ENCODE data around the gene AP1B1. TPM values are rescaled to one million over a fixed set of nuclear protein-coding genes. Genes with fewer than 3 reads are reported as not detected.

AP1B1 gene
- polyA plus RNA-seq, 2 of the 4 experiments (the other 2 are of a cell fraction) = 22.5 to 27.0 TPM

- H3K9me3 ChIP-seq = no peaks in the 10 kb centered on the region
- 78% methylated on average over 2 of the region's 2 CpGs for WGBS (ENCODE audit: missing lambda C conversion rate)
- ATAC-seq (no peak), FAIRE-seq (no peak), DNase-seq (ENCODE audit: low read depth in 1 of 2, low spot score in 1 of 2) (no peak)
- POLR2A ChIA-PET = no interaction called here
- TF ChIP-seq SREBF2 (IDR thresholded peaks at IDR 0.05) = no peak
- H3K27ac ChIP-seq = no peak overlapping the region
- no peak overlapping the region for H3K4me2 ChIP-seq
- H3K4me3 ChIP-seq = no peak overlapping the region
- CTCF ChIA-PET = interaction anchor here (1.1 to 3.5 kb wide), 3 partner anchors 14 to 55 kb away, joined by 3 to 14 read pairs (median 3); no protein-coding TSS in a partner anchor
- no peaks in the 10 kb centered on the region; the same call in 2 of the 3 replicates for H3K4me1 ChIP-seq
Observed at GRCh38 chr22:29288837-29289236, 99.5 kb downstream of the AP1B1 start.

- POLR2A ChIA-PET = interaction anchor here (0.6 kb wide), 1 partner anchor 11 kb away, joined by 3 read pairs; no protein-coding TSS in a partner anchor
Observed at GRCh38 chr22:29284196-29284595, 104.2 kb downstream of the AP1B1 start.

GRCh38 chr22:29277927-29278326 lies 110.4 kb downstream of the AP1B1 start:
- ATAC-seq (no peak), DNase-seq (ENCODE audit: low read depth in 1 of 2, low spot score in 1 of 2) (no peak), FAIRE-seq (no peak)
- ChIA-PET CTCF (no interaction called here), POLR2A (no interaction called here)
- no peak overlapping the region for H3K27ac ChIP-seq
- 87% methylated on average over 1 of the region's 1 CpG for whole genome bisulfite sequencing (ENCODE audit: missing lambda C conversion rate)
- TF ChIP-seq USF2 (IDR thresholded peaks at IDR 0.05) = no peak
- H3K9me3 ChIP-seq = no peaks in the 10 kb centered on the region
- H3K4me1 ChIP-seq = peaks cover 22% of the 10 kb centered on the region
- H3K4me3 ChIP-seq = no peak overlapping the region
- no peak overlapping the region for H3K4me2 ChIP-seq

More at GRCh38 chr22:29284196-29284595, 104.2 kb downstream of the AP1B1 start:
- 100% methylated on average over 3 of the region's 3 CpGs for WGBS (ENCODE audit: missing lambda C conversion rate)
- Histone ChIP-seq H3K9me3 (no peaks in the 10 kb centered on the region), H3K4me1 (no peaks in the 10 kb centered on the region; the same call in 2 of the 3 replicates), H3K4me3 (no peak overlapping the region), H3K4me2 (no peak overlapping the region), H3K27ac (no peak overlapping the region)
- DNase-seq (ENCODE audit: low read depth in 1 of 2, low spot score in 1 of 2) (no peak), ATAC-seq (no peak), FAIRE-seq (no peak)
- CTCF ChIA-PET = interaction anchor here (0.8 to 1.5 kb wide), 2 partner anchors 22 to 23 kb away, joined by 3 to 4 read pairs; no protein-coding TSS in a partner anchor
- TF ChIP-seq HOXB13 (CRISPR knock-in tag; IDR thresholded peaks at IDR 0.05; ENCODE audit: low read depth) = no peak
- no peak for TF ChIP-seq MAFK (IDR thresholded peaks at IDR 0.05; ENCODE audit: partially characterized antibody)
- no peak for TF ChIP-seq POLR2AphosphoS2 (conservative IDR thresholded peaks at IDR 0.05; ENCODE audit: low read length)

Small RNA genes lying within 50 kb of the gene (small RNA-seq; reads per million reads assigned to genes)
- gene AC000041.1 (0 reads per million in 6 experiments), gene MIR3653 (0 reads per million in 6 experiments)

Other genes starting within 250 kb of the AP1B1 start
- 0.28 and 0.32 TPM in 2 replicates for gene EMID1, start 182.7 kb downstream of the AP1B1 start, polyA plus RNA-seq (2011; rRNA removed)
- 0.28 to 0.53 TPM (median 0.35 TPM) in 3 replicates for gene EMID1, start 182.7 kb downstream of the AP1B1 start, polyA plus RNA-seq (2017; fragmentation: RNase III; extraction: RNeasy Plus Mini Kit Qiagen cat#74134 plus additional on column Dnase treatment)
- gene RHBDD3, start 120.6 kb downstream of the AP1B1 start, polyA plus RNA-seq (2011; rRNA removed) = 10.2 and 14.2 TPM in 2 replicates
- gene RHBDD3, start 120.6 kb downstream of the AP1B1 start, polyA plus RNA-seq (2017; fragmentation: RNase III; extraction: RNeasy Plus Mini Kit Qiagen cat#74134 plus additional on column Dnase treatment) = 20.0 to 23.2 TPM (median 20.8 TPM) in 3 replicates
- gene EWSR1, start 120.3 kb downstream of the AP1B1 start, polyA plus RNA-seq (2011; rRNA removed) = 146 and 202 TPM in 2 replicates
- gene EWSR1, start 120.3 kb downstream of the AP1B1 start, polyA plus RNA-seq (2017; fragmentation: RNase III; extraction: RNeasy Plus Mini Kit Qiagen cat#74134 plus additional on column Dnase treatment) = 266 to 281 TPM (median 272 TPM) in 3 replicates
- gene GAS2L1, start 81.9 kb downstream of the AP1B1 start, polyA plus RNA-seq (2011; rRNA removed) = 6.5 and 7.6 TPM in 2 replicates
- 14.8 to 17.2 TPM (median 16.5 TPM) in 3 replicates for gene GAS2L1, start 81.9 kb downstream of the AP1B1 start, polyA plus RNA-seq (2017; fragmentation: RNase III; extraction: RNeasy Plus Mini Kit Qiagen cat#74134 plus additional on column Dnase treatment)
- gene RASL10A, start 72.9 kb downstream of the AP1B1 start, polyA plus RNA-seq (2011; rRNA removed) = 0.08 and 0.28 TPM in 2 replicates
- 0.22 to 0.36 TPM (median 0.25 TPM) in 3 replicates for gene RASL10A, start 72.9 kb downstream of the AP1B1 start, polyA plus RNA-seq (2017; fragmentation: RNase III; extraction: RNeasy Plus Mini Kit Qiagen cat#74134 plus additional on column Dnase treatment)
- not detected in 2 replicates for gene RFPL1, start 50.0 kb upstream of the AP1B1 start, polyA plus RNA-seq (2011; rRNA removed)
- not detected in 3 replicates for gene RFPL1, start 50.0 kb upstream of the AP1B1 start, polyA plus RNA-seq (2017; fragmentation: RNase III; extraction: RNeasy Plus Mini Kit Qiagen cat#74134 plus additional on column Dnase treatment)
- gene NEFH, start 91.6 kb upstream of the AP1B1 start, polyA plus RNA-seq (2011; rRNA removed) = 0.04 and 0.06 TPM in 2 replicates
- 0.21 to 0.29 TPM (median 0.23 TPM) in 3 replicates for gene NEFH, start 91.6 kb upstream of the AP1B1 start, polyA plus RNA-seq (2017; fragmentation: RNase III; extraction: RNeasy Plus Mini Kit Qiagen cat#74134 plus additional on column Dnase treatment)
- gene THOC5, start 165.2 kb upstream of the AP1B1 start, polyA plus RNA-seq (2011; rRNA removed) = 34.4 and 43.3 TPM in 2 replicates
- 23.4 to 24.1 TPM (median 23.5 TPM) in 3 replicates for gene THOC5, start 165.2 kb upstream of the AP1B1 start, polyA plus RNA-seq (2017; fragmentation: RNase III; extraction: RNeasy Plus Mini Kit Qiagen cat#74134 plus additional on column Dnase treatment)
- 68.6 and 77.2 TPM in 2 replicates for gene NIPSNAP1, start 192.5 kb upstream of the AP1B1 start, polyA plus RNA-seq (2011; rRNA removed)
- gene NIPSNAP1, start 192.5 kb upstream of the AP1B1 start, polyA plus RNA-seq (2017; fragmentation: RNase III; extraction: RNeasy Plus Mini Kit Qiagen cat#74134 plus additional on column Dnase treatment) = 80.5 to 86.1 TPM (median 85.5 TPM) in 3 replicates
- 16.5 and 23.7 TPM in 2 replicates for gene NF2, start 215.1 kb upstream of the AP1B1 start, polyA plus RNA-seq (2011; rRNA removed)
- gene NF2, start 215.1 kb upstream of the AP1B1 start, polyA plus RNA-seq (2017; fragmentation: RNase III; extraction: RNeasy Plus Mini Kit Qiagen cat#74134 plus additional on column Dnase treatment) = 14.4 to 17.1 TPM (median 15.9 TPM) in 3 replicates

All from A549 (cell line).